Right kidney (tissue), 1 donor: ENCODE results near the gene GLYR1.

Source experiments
- DNase-seq: peaks from one replicate; pipeline ENCODE4 v3.0.0-alpha.2; 2016

The GLYR1 gene

GRCh38 chr16:4882000-4882632 lies 35.0 kb upstream of the GLYR1 start:
- DNase-seq, result no peak

GRCh38 chr16:4880006-4880580 lies 33.0 kb upstream of the GLYR1 start:
- DNase-seq, result no peak

GRCh38 chr16:4879049-4879448 lies 32.0 kb upstream of the GLYR1 start:
- DNase-seq, result no peak

GRCh38 chr16:4877380-4877685 lies 30.2 kb upstream of the GLYR1 start:
- no peak for DNase-seq

GRCh38 chr16:4876646-4877379 lies 29.7 kb upstream of the GLYR1 start:
- DNase-seq, result no peak

- DNase-seq, result no peak
These were observed 27.6 kb upstream of the GLYR1 start for GRCh38 chr16:4874666-4875065.

- DNase-seq, result no peak
These were observed 26.0 kb upstream of the GLYR1 start for GRCh38 chr16:4873091-4873490.

- DNase-seq, result no peak
These were observed 24.0 kb upstream of the GLYR1 start for GRCh38 chr16:4871071-4871470.

GRCh38 chr16:4870138-4870671 lies 23.1 kb upstream of the GLYR1 start:
- no peak for DNase-seq

GRCh38 chr16:4869147-4869805 lies 22.2 kb upstream of the GLYR1 start:
- DNase-seq, result no peak

- no peak for DNase-seq
These were observed 21.4 kb upstream of the GLYR1 start for GRCh38 chr16:4868535-4868934.

GRCh38 chr16:4868026-4868425 lies 20.9 kb upstream of the GLYR1 start:
- DNase-seq, result peak; percentile 33

- DNase-seq, result no peak
These were observed 19.5 kb upstream of the GLYR1 start for GRCh38 chr16:4866586-4866985.

- DNase-seq, result no peak
These were observed 18.3 kb upstream of the GLYR1 start for GRCh38 chr16:4865231-4865860.

GRCh38 chr16:4864728-4865127 lies 17.6 kb upstream of the GLYR1 start:
- DNase-seq, result no peak

- no peak for DNase-seq
These were observed 15.6 kb upstream of the GLYR1 start for GRCh38 chr16:4862639-4863038.

- no peak for DNase-seq
These were observed 13.7 kb upstream of the GLYR1 start for GRCh38 chr16:4860727-4861342.

GRCh38 chr16:4859900-4860255 lies 12.8 kb upstream of the GLYR1 start:
- no peak for DNase-seq

GRCh38 chr16:4859190-4859899 lies 12.3 kb upstream of the GLYR1 start:
- no peak for DNase-seq

- DNase-seq, result no peak
These were observed 8.7 kb upstream of the GLYR1 start for GRCh38 chr16:4855804-4856203.

- DNase-seq, result no peak
These were observed 8.3 kb upstream of the GLYR1 start for GRCh38 chr16:4855371-4855770.
